Putamen (tissue), 1 donor: Measurements from ENCODE around the gene PREX1.
"Not testable (repeated sequence)": the region's sequence is repeated elsewhere in the genome, so short reads cannot be mapped to it uniquely, and the experiment has no call there.

Experiments used
- DNase-seq: peaks from one replicate; pipeline ENCODE4 v3.0.0-alpha.2; 2016; ENCODE audit warnings: low spot score

The PREX1 gene

GRCh38 chr20:48827855-48828733 lies at the start of gene PREX1:
TSS of gene PREX1 (minus strand) at chr20:48827999. CDS start at chr20:48827860, 139 bp downstream.
- peak; percentile 87 for DNase-seq

- peak; percentile 49 for DNase-seq
These were observed 49.5 kb upstream of the PREX1 start for GRCh38 chr20:48877304-48877703.

GRCh38 chr20:48875914-48876240 lies 48.1 kb upstream of the PREX1 start:
- DNase-seq: no peak

- no peak for DNase-seq
These were observed 47.6 kb upstream of the PREX1 start for GRCh38 chr20:48875233-48875913.

- not testable (repeated sequence) for DNase-seq
These were observed 41.6 kb upstream of the PREX1 start for GRCh38 chr20:48869442-48869841.

GRCh38 chr20:48866936-48867335 lies 39.1 kb upstream of the PREX1 start:
- DNase-seq: no peak

GRCh38 chr20:48864738-48865318 lies 37.0 kb upstream of the PREX1 start:
- DNase-seq: no peak

- DNase-seq: no peak
These were observed 36.5 kb upstream of the PREX1 start for GRCh38 chr20:48864254-48864653.

- no peak for DNase-seq
These were observed 34.5 kb upstream of the PREX1 start for GRCh38 chr20:48862279-48862678.

GRCh38 chr20:48861444-48861843 lies 33.6 kb upstream of the PREX1 start:
- no peak for DNase-seq

- DNase-seq: no peak
These were observed 30.4 kb upstream of the PREX1 start for GRCh38 chr20:48858075-48858790.

- DNase-seq: no peak
These were observed 28.3 kb upstream of the PREX1 start for GRCh38 chr20:48856130-48856529.

GRCh38 chr20:48855046-48855445 lies 27.2 kb upstream of the PREX1 start:
- no peak for DNase-seq

GRCh38 chr20:48852609-48853008 lies 24.8 kb upstream of the PREX1 start:
- DNase-seq: no peak

- no peak for DNase-seq
These were observed 23.8 kb upstream of the PREX1 start for GRCh38 chr20:48851579-48851978.

- no peak for DNase-seq
These were observed 23.1 kb upstream of the PREX1 start for GRCh38 chr20:48850977-48851299.

GRCh38 chr20:48850257-48850976 lies 22.6 kb upstream of the PREX1 start:
- DNase-seq: no peak

GRCh38 chr20:48849779-48850178 lies 22.0 kb upstream of the PREX1 start:
- DNase-seq: no peak

GRCh38 chr20:48849299-48849698 lies 21.5 kb upstream of the PREX1 start:
- DNase-seq: no peak

GRCh38 chr20:48847498-48848205 lies 19.9 kb upstream of the PREX1 start:
- DNase-seq: no peak
